Fibroblast of skin of right biceps (primary cell): ENCODE results near the gene MMP24.
A peak's percentile ranks its signal among the peaks of the same experiment; 100 is the strongest.
"Not testable (repeated sequence)": the region's sequence is repeated elsewhere in the genome, so short reads cannot be mapped to it uniquely, and the experiment has no call there.

Experiments used
- DNase-seq: peaks from one replicate; pipeline ENCODE4 v3.0.0-alpha.2; 2013

Gene MMP24

DNA sequence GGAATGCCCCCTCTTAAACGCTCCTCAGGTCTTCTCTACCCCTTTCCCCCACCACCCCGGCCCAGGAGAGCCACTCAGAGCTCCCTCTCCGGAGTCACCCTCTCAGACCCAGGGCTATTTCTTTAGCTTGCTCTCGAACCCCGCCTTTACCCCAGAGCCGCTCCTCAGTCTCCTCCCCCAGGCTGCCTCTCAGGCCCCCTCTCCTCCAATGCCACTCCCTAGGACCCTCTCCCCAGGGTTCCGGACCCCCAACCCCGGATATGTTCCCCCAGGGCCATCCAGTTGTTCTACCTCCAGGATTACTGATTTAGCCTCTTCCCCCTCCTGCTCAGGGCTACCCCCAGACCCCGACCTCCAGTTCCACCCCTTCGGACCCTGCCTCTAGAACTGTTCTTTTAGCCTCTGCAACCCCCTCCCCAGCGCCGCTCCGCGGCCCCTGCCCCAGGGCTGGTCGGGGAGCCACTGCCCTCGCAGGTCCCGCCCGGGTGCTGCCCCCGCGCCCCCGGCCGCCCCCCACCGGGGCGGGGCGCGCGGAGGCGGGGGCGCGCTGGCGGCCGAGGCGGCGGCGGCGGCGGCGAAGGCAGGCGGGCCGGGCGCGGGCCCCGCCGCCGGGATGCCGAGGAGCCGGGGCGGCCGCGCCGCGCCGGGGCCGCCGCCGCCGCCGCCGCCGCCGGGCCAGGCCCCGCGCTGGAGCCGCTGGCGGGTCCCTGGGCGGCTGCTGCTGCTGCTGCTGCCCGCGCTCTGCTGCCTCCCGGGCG lies at the start of gene MMP24:
TSS of gene MMP24 (plus strand) at position 565 of the 758 bp plus-strand sequence. CDS start at position 614, 49 bp downstream.
- no peak for DNase-seq

DNA sequence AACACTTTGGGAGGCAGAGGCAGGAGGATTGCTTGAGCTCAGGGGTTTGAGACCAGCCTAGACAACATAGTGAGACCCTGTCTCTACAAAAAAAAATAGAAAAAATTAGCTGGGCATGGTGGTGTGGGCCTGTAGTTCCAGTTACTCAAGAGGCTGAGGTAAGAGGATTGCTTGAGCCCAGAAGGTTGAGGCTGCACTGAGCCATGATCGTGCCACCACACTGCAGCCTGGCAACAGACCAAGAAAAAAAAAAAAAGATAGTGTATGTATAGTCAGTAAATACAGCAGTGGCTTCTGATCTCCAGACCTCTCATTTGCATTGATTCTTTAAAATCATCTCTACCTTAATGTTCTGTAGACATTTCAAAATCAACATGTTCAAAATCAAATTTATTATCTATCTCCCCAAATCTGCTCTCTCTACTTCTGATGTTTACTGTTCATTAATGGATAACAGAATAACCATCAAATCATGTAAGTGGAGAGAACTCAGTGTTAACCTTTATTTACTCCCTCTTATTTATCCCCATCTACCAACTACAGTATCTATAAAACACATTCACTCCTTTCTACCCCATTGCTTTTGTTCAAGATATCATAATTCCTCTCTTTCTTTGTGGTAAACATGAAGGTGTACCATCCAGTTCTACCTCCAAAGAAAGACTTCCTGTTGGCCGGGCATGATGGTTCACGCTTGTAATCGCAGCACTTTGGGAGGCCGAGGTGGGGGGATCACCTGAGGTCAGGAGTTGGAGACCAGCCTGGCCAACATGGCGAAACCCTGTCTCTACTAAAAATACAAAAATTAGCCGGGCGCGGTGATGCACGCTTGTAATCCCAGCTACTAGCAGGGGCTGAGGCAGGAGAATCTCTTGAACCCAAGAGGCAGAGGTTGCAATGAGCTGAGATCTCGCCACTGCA lies 46.9 kb upstream of the MMP24 start:
- DNase-seq: no peak

GRCh38 chr20:35180266-35180665 lies 46.2 kb upstream of the MMP24 start:
- DNase-seq: no peak

- DNase-seq: no peak
Measured at GRCh38 chr20:35181731-35182130, 44.8 kb upstream of the MMP24 start.

DNA sequence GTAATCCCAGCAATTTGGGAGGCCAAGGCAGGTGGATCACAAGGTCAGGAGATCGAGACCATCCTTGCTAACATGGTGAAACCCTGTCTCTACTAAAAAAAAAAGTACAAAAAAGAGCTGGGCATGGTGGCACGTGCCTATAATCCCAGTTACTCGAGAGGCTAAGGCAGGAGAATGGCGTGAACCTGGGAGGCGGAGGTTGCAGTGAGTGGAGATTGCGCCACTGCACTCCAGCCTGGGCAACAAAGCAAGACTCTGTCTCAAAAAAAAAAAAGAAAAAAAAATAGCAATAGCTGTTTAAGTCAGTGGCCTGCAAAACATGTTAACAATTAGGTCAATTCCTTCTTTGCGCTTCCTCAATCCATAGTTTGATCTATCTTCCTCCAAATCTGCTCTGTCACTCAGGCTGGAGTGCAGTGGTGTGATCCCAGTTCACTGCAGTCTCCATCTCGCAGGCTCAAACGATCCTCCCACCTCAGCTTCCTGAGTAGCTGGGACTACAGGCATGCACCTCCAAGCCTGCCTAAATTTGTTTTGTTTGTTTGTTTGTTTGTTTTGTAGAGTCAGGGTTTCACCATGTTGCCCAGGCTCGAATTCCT lies 39.7 kb upstream of the MMP24 start:
- DNase-seq: not testable (repeated sequence)

GRCh38 chr20:35187584-35188190 lies 38.8 kb upstream of the MMP24 start:
- no peak for DNase-seq

DNA sequence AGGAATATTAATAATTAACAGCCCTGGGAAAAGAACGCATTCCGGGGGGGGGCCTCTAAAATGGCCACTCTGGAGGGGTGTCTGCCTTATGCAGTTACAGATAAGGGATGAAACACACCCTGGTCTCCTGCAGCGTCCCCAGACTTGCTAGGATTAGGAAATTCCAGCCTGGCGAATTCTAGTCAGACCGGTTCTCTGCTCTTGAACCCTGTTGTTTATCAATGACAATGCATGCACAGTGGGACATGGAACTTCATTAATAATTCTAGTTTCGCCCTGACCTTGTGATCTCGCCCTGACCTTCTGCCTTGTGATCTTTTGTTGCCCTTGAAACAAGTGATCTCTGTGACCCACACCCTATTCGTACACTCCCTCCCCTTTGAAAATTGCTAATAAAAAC lies 37.3 kb upstream of the MMP24 start:
- DNase-seq: not testable (repeated sequence)

DNA sequence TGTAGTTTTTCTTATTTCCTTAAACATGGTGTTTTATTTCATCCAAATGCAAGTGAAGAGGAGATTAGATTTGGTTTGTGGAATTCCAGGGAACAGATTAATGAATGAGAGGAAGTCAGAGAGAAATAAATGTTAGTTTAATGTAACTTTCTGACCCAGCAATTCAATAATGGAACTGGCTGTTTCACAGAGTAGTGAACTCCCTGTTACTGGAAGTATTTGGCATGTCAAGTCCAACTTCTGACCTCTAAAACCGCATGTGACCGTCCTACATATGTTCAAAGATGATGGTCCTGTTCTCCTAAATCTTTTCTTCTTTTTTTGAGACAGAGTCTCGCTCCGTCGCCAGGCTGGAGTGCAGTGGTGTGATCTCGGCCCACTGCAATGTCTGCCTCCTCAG lies 35.9 kb upstream of the MMP24 start:
- no peak for DNase-seq

GRCh38 chr20:35191419-35192117 lies 34.9 kb upstream of the MMP24 start:
- no peak for DNase-seq

DNA sequence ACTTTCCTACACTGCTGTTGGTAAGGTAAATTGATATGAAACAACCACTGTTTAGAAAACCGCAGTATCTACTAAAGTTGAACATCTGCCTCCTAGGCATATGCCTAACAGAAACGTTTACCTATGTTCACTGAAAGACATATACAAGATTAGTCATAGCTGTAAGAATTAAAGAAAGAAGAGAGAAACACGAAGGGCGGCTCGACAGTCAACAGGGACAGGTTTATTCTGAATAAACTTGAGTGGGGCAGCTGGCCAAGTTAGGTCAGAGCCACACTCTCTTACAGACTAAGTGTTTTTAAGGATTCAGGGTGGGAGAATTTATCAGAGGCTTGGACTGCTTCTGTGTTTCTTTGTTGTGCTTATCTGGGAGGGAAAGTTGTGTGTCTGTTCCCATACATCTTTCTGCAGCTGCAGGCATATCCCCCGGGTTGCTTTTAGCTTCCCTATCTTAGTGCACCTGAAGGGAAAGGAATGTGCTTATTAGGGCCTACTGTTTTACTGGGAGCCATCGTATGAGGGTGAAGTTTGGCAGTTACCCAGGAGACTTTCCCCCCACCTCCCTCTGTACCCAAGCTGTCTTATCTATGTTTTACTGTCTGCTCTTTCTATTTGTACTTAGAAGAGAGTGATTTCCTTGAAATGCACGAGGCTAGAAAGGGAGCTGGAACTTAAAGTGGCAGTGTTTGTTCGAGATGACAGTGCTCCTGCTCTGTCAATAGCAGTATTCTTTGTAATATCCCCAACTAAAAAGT lies 34.2 kb upstream of the MMP24 start:
- no peak for DNase-seq

- DNase-seq: not testable (repeated sequence)
Measured at GRCh38 chr20:35193031-35193791, 33.3 kb upstream of the MMP24 start.

DNA sequence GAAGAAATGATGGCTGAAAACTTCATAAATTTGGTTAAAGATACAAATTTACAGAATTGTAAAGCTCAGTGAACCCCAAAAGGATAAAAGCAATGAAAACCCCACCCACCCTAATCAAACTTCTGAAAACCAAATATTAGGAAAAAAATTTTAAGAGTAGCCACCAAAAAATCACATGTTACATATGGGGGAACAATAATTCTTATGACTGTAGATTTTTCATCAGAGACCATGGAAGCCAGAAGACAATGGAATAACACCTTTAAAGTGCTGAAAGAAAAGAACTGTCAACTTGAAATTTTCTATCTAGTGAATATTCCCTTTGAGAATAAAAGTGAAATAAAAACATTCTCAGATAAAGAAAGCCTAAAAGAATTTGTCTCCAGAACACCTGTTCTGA lies 30.2 kb upstream of the MMP24 start:
- no peak for DNase-seq

GRCh38 chr20:35199740-35200139 lies 26.8 kb upstream of the MMP24 start:
- DNase-seq: peak; percentile 64

GRCh38 chr20:35200267-35200666 lies 26.2 kb upstream of the MMP24 start:
- DNase-seq: peak; percentile 76

DNA sequence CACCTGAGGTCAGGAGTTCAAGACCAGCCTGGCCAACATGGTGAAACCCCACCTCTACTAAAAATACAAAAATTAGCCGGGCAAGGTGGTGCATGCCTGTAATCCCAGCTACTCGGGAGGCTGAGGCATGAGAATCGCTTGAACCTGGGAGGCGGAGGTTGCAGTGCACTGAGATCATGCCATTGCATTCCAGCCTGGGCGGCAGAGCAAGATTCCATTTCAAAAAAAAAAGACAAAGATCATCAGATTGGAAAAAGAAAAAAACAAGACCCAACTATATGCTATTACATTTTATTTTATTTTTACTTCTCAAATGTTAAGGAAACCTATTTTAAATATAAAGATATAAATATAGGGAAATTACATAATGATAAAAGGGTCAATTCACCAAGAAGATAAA lies 25.0 kb upstream of the MMP24 start:
- DNase-seq: not testable (repeated sequence)

DNA sequence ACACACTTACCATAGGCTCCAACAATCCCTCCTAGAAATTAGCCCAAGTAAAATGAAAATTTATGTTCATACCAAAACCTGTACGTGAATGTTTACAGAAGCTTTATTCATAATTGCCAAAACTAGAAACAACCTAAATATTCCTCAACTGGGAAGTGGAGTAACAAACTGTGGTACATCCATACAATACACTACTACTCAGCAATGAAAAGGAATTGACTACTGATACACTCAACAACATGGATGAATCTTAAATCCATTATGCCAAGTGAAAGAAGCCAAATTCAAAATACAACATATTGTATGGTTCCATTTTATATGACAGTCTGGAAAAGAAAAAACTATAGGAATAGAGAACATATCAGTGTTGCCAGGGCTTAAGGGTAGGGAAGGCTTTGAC lies 19.7 kb upstream of the MMP24 start:
- no peak for DNase-seq

DNA sequence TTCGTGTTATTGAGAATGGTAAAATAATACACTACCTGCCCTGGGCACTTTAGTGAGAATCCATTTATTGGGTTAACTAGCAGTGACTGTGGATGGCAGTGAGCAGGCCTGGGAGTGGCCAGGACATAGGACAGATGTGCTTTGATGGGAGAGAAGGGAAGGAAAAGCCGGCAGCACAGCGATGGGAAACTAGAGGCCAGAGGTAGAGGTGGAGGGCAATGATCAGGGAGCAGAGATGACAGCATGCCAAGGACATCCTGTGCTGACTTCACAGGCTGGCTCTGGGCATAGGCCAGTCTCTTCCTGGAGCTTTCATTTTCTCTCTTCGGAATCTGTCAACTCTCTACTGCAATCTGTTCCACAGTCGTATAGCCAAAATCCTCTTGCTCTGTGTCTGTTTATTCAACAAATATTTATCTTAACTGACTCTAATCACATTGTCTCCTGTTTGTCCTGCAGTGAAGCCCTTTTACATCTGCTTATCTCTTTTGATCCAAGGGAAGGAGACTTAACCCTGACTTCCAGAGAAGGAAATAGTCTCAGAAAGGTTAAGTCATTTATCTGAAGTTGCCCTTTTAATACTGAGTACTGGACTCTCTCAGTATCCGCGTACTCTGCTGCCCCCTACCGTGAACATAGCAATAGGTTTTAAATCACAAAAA lies 18.4 kb upstream of the MMP24 start:
- DNase-seq: peak; percentile 68

GRCh38 chr20:35215066-35215956 lies 11.2 kb upstream of the MMP24 start:
- peak; percentile 91 for DNase-seq

DNA sequence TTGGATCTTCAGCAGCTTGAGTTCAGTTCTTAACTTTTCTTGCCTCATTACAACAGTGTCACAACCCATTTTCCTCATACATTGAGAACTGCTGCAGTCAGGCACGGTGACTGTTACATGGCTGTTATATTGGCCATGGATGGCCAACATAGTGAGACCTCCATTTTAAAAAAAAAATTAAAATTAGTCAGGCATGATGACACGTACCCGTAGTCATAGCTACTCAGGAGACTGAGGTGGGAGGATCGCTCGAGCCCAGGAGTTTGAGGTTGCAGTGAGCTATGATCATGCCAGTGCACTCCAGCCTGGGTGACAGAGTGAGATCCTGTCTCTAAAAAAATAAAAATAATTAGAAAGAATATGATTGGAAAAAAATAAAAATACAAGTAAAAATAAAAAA lies 9.9 kb upstream of the MMP24 start:
- DNase-seq: peak; percentile 42
